GM18508 (cell line): Measurements from ENCODE around the gene TMEM169.
"Not testable (repeated sequence)": the region's sequence is repeated elsewhere in the genome, so short reads cannot be mapped to it uniquely, and the experiment has no call there.

ENCODE experiments used
- ATAC-seq: cut with Tn5 transposase; IDR thresholded peaks from one replicate; pipeline ENCODE4 v1.9.1; 2021; ENCODE audit warnings: moderate number of reproducible peaks; ENCODE audit not compliant: insufficient read depth, unreplicated experiment

The TMEM169 gene

GRCh38 chr2:216070195-216070594, 11.5 kb upstream of the TMEM169 start:
- ATAC-seq: no peak

- ATAC-seq: no peak
Observed at GRCh38 chr2:216071111-216071851, 10.4 kb upstream of the TMEM169 start.

- no peak for ATAC-seq
Observed at GRCh38 chr2:216072473-216072872, 9.2 kb upstream of the TMEM169 start.

GRCh38 chr2:216073773-216074172, 7.9 kb upstream of the TMEM169 start:
- no peak for ATAC-seq

GRCh38 chr2:216074380-216074779, 7.3 kb upstream of the TMEM169 start:
- ATAC-seq: no peak

GRCh38 chr2:216074794-216075193, 6.9 kb upstream of the TMEM169 start:
- ATAC-seq: no peak

- ATAC-seq: no peak
Observed at GRCh38 chr2:216075510-216076485, 5.9 kb upstream of the TMEM169 start.

- no peak for ATAC-seq
Observed at GRCh38 chr2:216078776-216079175, 2.9 kb upstream of the TMEM169 start.

GRCh38 chr2:216080048-216080447, 1.7 kb upstream of the TMEM169 start:
- ATAC-seq: not testable (repeated sequence)

GRCh38 chr2:216081012-216081411, 707 bp upstream of the TMEM169 start:
- ATAC-seq: peak; percentile 17

- ATAC-seq: no peak
Observed at GRCh38 chr2:216082117-216082711, 495 bp downstream of the TMEM169 start.

- no peak for ATAC-seq
Observed at GRCh38 chr2:216082805-216083204, 1.1 kb downstream of the TMEM169 start.

- ATAC-seq: no peak
Observed at GRCh38 chr2:216083464-216084281, 2.0 kb downstream of the TMEM169 start.

GRCh38 chr2:216084547-216084946, 2.8 kb downstream of the TMEM169 start:
- ATAC-seq: no peak

- ATAC-seq: no peak
Observed at GRCh38 chr2:216086207-216086893, 4.6 kb downstream of the TMEM169 start.

- no peak for ATAC-seq
Observed at GRCh38 chr2:216090369-216090786, 8.7 kb downstream of the TMEM169 start.

GRCh38 chr2:216092646-216093045, 10.9 kb downstream of the TMEM169 start:
- no peak for ATAC-seq

- ATAC-seq: no peak
Observed at GRCh38 chr2:216094701-216095100, 13.0 kb downstream of the TMEM169 start.
